ENCODE results near the gene TSPAN15.

TSPAN15 gene

GRCh38 chr10:69508738-69509340, 57.6 kb downstream of the TSPAN15 start:
- H3K79me2 ChIP-seq (ENCODE audit: insufficient read depth, low read length), result no peaks in the 10 kb centered on the region
- no peak overlapping the region for H3K4me3 ChIP-seq (ENCODE audit: low read depth in 1 of 2, low read length in 2 of 2)
- H2AFZ ChIP-seq (ENCODE audit: low read depth, low read length), result no peak overlapping the region
- no peak overlapping the region for H3K4me2 ChIP-seq (ENCODE audit: insufficient read depth, low read length)
- H3K9ac ChIP-seq (ENCODE audit: low read depth, low read length), result no peak overlapping the region
- TF ChIP-seq, protein P1, sequence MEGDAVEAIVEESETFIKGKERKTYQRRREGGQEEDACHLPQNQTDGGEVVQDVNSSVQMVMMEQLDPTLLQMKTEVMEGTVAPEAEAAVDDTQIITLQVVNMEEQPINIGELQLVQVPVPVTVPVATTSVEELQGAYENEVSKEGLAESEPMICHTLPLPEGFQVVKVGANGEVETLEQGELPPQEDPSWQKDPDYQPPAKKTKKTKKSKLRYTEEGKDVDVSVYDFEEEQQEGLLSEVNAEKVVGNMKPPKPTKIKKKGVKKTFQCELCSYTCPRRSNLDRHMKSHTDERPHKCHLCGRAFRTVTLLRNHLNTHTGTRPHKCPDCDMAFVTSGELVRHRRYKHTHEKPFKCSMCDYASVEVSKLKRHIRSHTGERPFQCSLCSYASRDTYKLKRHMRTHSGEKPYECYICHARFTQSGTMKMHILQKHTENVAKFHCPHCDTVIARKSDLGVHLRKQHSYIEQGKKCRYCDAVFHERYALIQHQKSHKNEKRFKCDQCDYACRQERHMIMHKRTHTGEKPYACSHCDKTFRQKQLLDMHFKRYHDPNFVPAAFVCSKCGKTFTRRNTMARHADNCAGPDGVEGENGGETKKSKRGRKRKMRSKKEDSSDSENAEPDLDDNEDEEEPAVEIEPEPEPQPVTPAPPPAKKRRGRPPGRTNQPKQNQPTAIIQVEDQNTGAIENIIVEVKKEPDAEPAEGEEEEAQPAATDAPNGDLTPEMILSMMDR (IDR thresholded peaks at IDR 0.05; ENCODE audit: borderline replicate concordance, extremely low read depth, low read length, poor library complexity, severe bottlenecking), result no peak
- TF ChIP-seq EZH2 (IDR thresholded peaks at IDR 0.05; ENCODE audit: borderline replicate concordance, low read depth, low read length, severe bottlenecking), result no peak
- peaks cover 3% of the 10 kb centered on the region for H3K27me3 ChIP-seq (ENCODE audit: insufficient read depth, low read length, poor library complexity)
- H3K36me3 ChIP-seq (ENCODE audit: insufficient read depth, low read length), result no peaks in the 10 kb centered on the region
- no peaks in the 10 kb centered on the region for H3K9me3 ChIP-seq (ENCODE audit: insufficient read depth, low read length, severe bottlenecking)
- no peak for ATAC-seq (ENCODE audit: insufficient read depth, low read depth)
- no peaks in the 10 kb centered on the region for H4K20me1 ChIP-seq (ENCODE audit: insufficient read depth, low read length)
- H3K27ac ChIP-seq (ENCODE audit: low read length), result no peak overlapping the region
- no peak for DNase-seq
- no peaks in the 10 kb centered on the region for H3K4me1 ChIP-seq (ENCODE audit: insufficient read depth, low read length)

GRCh38 chr10:69512901-69513300, 61.6 kb downstream of the TSPAN15 start:
- H3K9ac ChIP-seq (ENCODE audit: low read depth, low read length), result no peak overlapping the region
- no peak overlapping the region for H2AFZ ChIP-seq (ENCODE audit: low read depth, low read length)
- no peak for TF ChIP-seq EZH2 (IDR thresholded peaks at IDR 0.05; ENCODE audit: borderline replicate concordance, low read depth, low read length, severe bottlenecking)
- TF ChIP-seq, protein P1 (IDR thresholded peaks at IDR 0.05; ENCODE audit: borderline replicate concordance, extremely low read depth, low read length, poor library complexity, severe bottlenecking), result no peak
- ATAC-seq (ENCODE audit: insufficient read depth, low read depth), result no peak
- H3K4me2 ChIP-seq (ENCODE audit: insufficient read depth, low read length), result no peak overlapping the region
- H3K27me3 ChIP-seq (ENCODE audit: insufficient read depth, low read length, poor library complexity), result peaks cover 3% of the 10 kb centered on the region
- H4K20me1 ChIP-seq (ENCODE audit: insufficient read depth, low read length), result no peaks in the 10 kb centered on the region
- H3K4me1 ChIP-seq (ENCODE audit: insufficient read depth, low read length), result no peaks in the 10 kb centered on the region
- H3K27ac ChIP-seq (ENCODE audit: low read length), result no peak overlapping the region
- no peak for DNase-seq
- no peak overlapping the region for H3K4me3 ChIP-seq (ENCODE audit: low read depth in 1 of 2, low read length in 2 of 2)
- H3K79me2 ChIP-seq (ENCODE audit: insufficient read depth, low read length), result no peaks in the 10 kb centered on the region
- H3K36me3 ChIP-seq (ENCODE audit: insufficient read depth, low read length), result no peaks in the 10 kb centered on the region
- no peaks in the 10 kb centered on the region for H3K9me3 ChIP-seq (ENCODE audit: insufficient read depth, low read length, severe bottlenecking)

GRCh38 chr10:69513617-69514016, 62.4 kb downstream of the TSPAN15 start:
- DNase-seq, result no peak

More at GRCh38 chr10:69513617-69514016, 62.4 kb downstream of the TSPAN15 start:
- ATAC-seq (ENCODE audit: insufficient read depth, low read depth), result no peak
- H3K27me3 ChIP-seq (ENCODE audit: insufficient read depth, low read length, poor library complexity), result peaks cover 3% of the 10 kb centered on the region
- H3K36me3 ChIP-seq (ENCODE audit: insufficient read depth, low read length), result no peaks in the 10 kb centered on the region
- H4K20me1 ChIP-seq (ENCODE audit: insufficient read depth, low read length), result no peaks in the 10 kb centered on the region
- no peak overlapping the region for H2AFZ ChIP-seq (ENCODE audit: low read depth, low read length)
- H3K9ac ChIP-seq (ENCODE audit: low read depth, low read length), result no peak overlapping the region
- H3K9me3 ChIP-seq (ENCODE audit: insufficient read depth, low read length, severe bottlenecking), result no peaks in the 10 kb centered on the region
- no peak overlapping the region for H3K4me2 ChIP-seq (ENCODE audit: insufficient read depth, low read length)
- H3K27ac ChIP-seq (ENCODE audit: low read length), result no peak overlapping the region
- no peaks in the 10 kb centered on the region for H3K79me2 ChIP-seq (ENCODE audit: insufficient read depth, low read length)
- TF ChIP-seq, protein P1 (IDR thresholded peaks at IDR 0.05; ENCODE audit: borderline replicate concordance, extremely low read depth, low read length, poor library complexity, severe bottlenecking), result no peak
- TF ChIP-seq EZH2 (IDR thresholded peaks at IDR 0.05; ENCODE audit: borderline replicate concordance, low read depth, low read length, severe bottlenecking), result no peak
- no peak overlapping the region for H3K4me3 ChIP-seq (ENCODE audit: low read depth in 1 of 2, low read length in 2 of 2)
- no peaks in the 10 kb centered on the region for H3K4me1 ChIP-seq (ENCODE audit: insufficient read depth, low read length)

All from DND-41 (cell line).